ENCODE measurements around the gene B2M. TPM values are rescaled to one million over a fixed set of nuclear protein-coding genes. Genes with fewer than 3 reads are reported as not detected.

The B2M gene
- total and polyA plus RNA-seq, 2 of the 8 experiments (the other 6 are each of a cell fraction or from before 2014, with no cell fraction given) = 78.9 to 907 TPM

GRCh38 chr15:44675911-44676310, 35.4 kb upstream of the B2M start:
- Histone ChIP-seq H2AK5ac (ENCODE audit: low read depth, low read length) (no peak overlapping the region), H3K27ac (ENCODE audit: low read depth, low read length) (no peak overlapping the region), H2BK12ac (ENCODE audit: low read depth, low read length) (no peak overlapping the region), H3K9me3 (ENCODE audit: insufficient read depth in 2 of 2, low read depth in 1 of 2, low read length in 1 of 2) (no peaks in the 10 kb centered on the region), H2BK20ac (ENCODE audit: low read length) (no peak overlapping the region), H2AFZ (ENCODE audit: low read length) (no peak overlapping the region), H3K27me3 (replicated peaks in 1 of 4; ENCODE audit: control insufficient read depth in 3 of 4, extremely low read depth in 1 of 4, insufficient read depth in 3 of 4, low read length in 3 of 4) (no peaks in the 10 kb centered on the region), H4K20me1 (replicated peaks in 1 of 2; ENCODE audit: control insufficient read depth in 1 of 2, insufficient read depth in 2 of 2, low read length in 2 of 2) (no peaks in the 10 kb centered on the region), H3K4me3 (ENCODE audit: extremely low read depth in 1 of 4, insufficient read depth in 2 of 4, low read depth in 3 of 4, low read length in 4 of 4) (no peak overlapping the region), H3K23me2 (ENCODE audit: low read depth, low read length) (no peaks in the 10 kb centered on the region), H3K4ac (replicated peaks; ENCODE audit: insufficient read length, low read depth, low read length) (no peak overlapping the region), H2BK15ac (ENCODE audit: low read length) (no peak overlapping the region), H3K79me2 (ENCODE audit: control insufficient read depth in 1 of 2, insufficient read depth in 2 of 2, low read length in 2 of 2) (no peaks in the 10 kb centered on the region), H3K14ac (ENCODE audit: insufficient read length) (no peak overlapping the region), H3K9ac (replicated peaks in 1 of 4; ENCODE audit: extremely low read depth in 1 of 4, low read depth in 3 of 4, low read length in 3 of 4) (no peak overlapping the region), H3K56ac (replicated peaks; ENCODE audit: insufficient read length, low read depth, low read length) (no peak overlapping the region), H4K91ac (replicated peaks; ENCODE audit: insufficient read length, low read length) (no peak overlapping the region), H2BK120ac (replicated peaks; ENCODE audit: low read depth, low read length) (no peak overlapping the region), H3K79me1 (ENCODE audit: low read depth, low read length) (no peaks in the 10 kb centered on the region), H4K5ac (ENCODE audit: insufficient read length, low read depth, low read length) (no peak overlapping the region), H3K36me3 (ENCODE audit: control insufficient read depth in 2 of 4, insufficient read depth in 4 of 4, low read length in 3 of 4) (no peaks in the 10 kb centered on the region), H3K18ac (ENCODE audit: extremely low read depth, low read length) (no peak overlapping the region), H3K23ac (ENCODE audit: insufficient read length) (no peak overlapping the region), H3K4me2 (ENCODE audit: insufficient read depth in 1 of 2, low read depth in 2 of 2, low read length in 2 of 2) (no peak overlapping the region), H3K4me1 (replicated peaks in 1 of 4; ENCODE audit: control insufficient read depth in 3 of 4, insufficient read depth in 4 of 4, low read length in 3 of 4) (no peaks in the 10 kb centered on the region), H2BK5ac (ENCODE audit: low read depth, low read length) (no peak overlapping the region), H4K8ac (ENCODE audit: extremely low read depth, insufficient read depth, low read length) (no peak overlapping the region)
- DNase-seq (ENCODE audit: low read depth in 1 of 2, low spot score in 2 of 2) (no peak), FAIRE-seq (no peak)
- ChIA-PET POLR2A (ENCODE audit: partially characterized antibody) (interaction anchor here (1.7 kb wide), 1 partner anchor 13 kb away, joined by 6 read pairs; the partner anchor contains the start of gene SPG11), CTCF (ENCODE audit: partially characterized antibody) (interaction anchor here (2.4 kb wide), 1 partner anchor 12 kb away, joined by 17 read pairs; the partner anchor contains the start of gene SPG11)
- 82% methylated on average over 5 of the region's 5 CpGs; no CpG with 5 or more reads in 1 of the 2 experiments for WGBS, 2 experiments (ENCODE audit: extremely low coverage in 1 of 2, insufficient coverage in 1 of 2, insufficient read length in 1 of 2, insufficient replicate concordance in 2 of 2, low coverage in 1 of 2, low lambda C conversion rate in 2 of 2, missing lambda C conversion rate in 1 of 2)
- no peak for TF ChIP-seq TBP (IDR thresholded peaks at IDR 0.05; ENCODE audit: low read depth, low read length)
- no peak for TF ChIP-seq NANOG (IDR thresholded peaks at IDR 0.05; ENCODE audit: insufficient read depth, low read depth, low read length, poor library complexity, severe bottlenecking)
- no peak for TF ChIP-seq ASH2L (IDR thresholded peaks at IDR 0.05; ENCODE audit: low read length)
- TF ChIP-seq CTBP2 (IDR thresholded peaks at IDR 0.05; ENCODE audit: borderline replicate concordance, insufficient read depth, insufficient read length, low read length) = no peak
- TF ChIP-seq EGR1 (IDR thresholded peaks at IDR 0.05; ENCODE audit: borderline replicate concordance, low read depth, low read length) = no peak
- no peak for TF ChIP-seq TAF7 (optimal IDR thresholded peaks at IDR 0.05; ENCODE audit: borderline replicate concordance, low read depth, low read length)
- no peak for TF ChIP-seq POLR2A (IDR thresholded peaks at IDR 0.05; ENCODE audit: control extremely low read depth in 1 of 2, low read depth in 2 of 2, low read length in 2 of 2)
- no peak for TF ChIP-seq CHD2 (IDR thresholded peaks at IDR 0.05; ENCODE audit: low read length)
- TF ChIP-seq FOSL1 (IDR thresholded peaks at IDR 0.05; ENCODE audit: insufficient read depth, low read depth, low read length) = no peak

All from H1 (cell line).